HCT116 (cell line): ENCODE measurements around the gene PML.

ENCODE experiments used
- EZH2 ChIP-seq: fragments of 200-600 bp; sonication (generic); IDR thresholded peaks from 2 replicates; pipeline ENCODE4 v1.6.1; 2017; ENCODE audit warnings: antibody characterized with exemption, mixed run types
- EZH2phosphoT487 ChIP-seq: fragments of 200-600 bp; IDR thresholded peaks from 2 replicates; pipeline ENCODE4 v1.6.1; 2018; ENCODE audit warnings: antibody characterized with exemption, borderline replicate concordance
- POLR2A ChIP-seq: IDR thresholded peaks from 2 replicates; pipeline ENCODE4 v1.7.0; 2011; ENCODE audit warnings: borderline replicate concordance; ENCODE audit not compliant: insufficient read depth, insufficient read length; ENCODE audit errors: extremely low read depth
- POLR2AphosphoS5 ChIP-seq: IDR thresholded peaks from 2 replicates; pipeline ENCODE4 v1.6.1; 2011; ENCODE audit warnings: mild to moderate bottlenecking, low read depth, low read length, moderate library complexity
- REST ChIP-seq: IDR thresholded peaks from 2 replicates; pipeline ENCODE4 v1.6.1; 2012; ENCODE audit warnings: low read depth
- SP1 ChIP-seq: IDR thresholded peaks from 2 replicates; pipeline ENCODE4 v1.6.1; 2012; ENCODE audit warnings: low read depth
- SRF ChIP-seq: IDR thresholded peaks from 2 replicates; pipeline ENCODE4 v1.6.1; 2012; ENCODE audit warnings: low read depth
- TF ChIP-seq, protein P1 (sequence below), 3 experiments: fragments of 200-600 bp in 1 of 3; sonication (generic) in 1 of 3; IDR thresholded peaks in 2 of 3; conservative IDR thresholded peaks in 1 of 3; 2 replicates each; pipeline ENCODE4 v1.5.1; 2012 to 2017; ENCODE audit warnings: low read depth in 2 of 3, low read length in 2 of 3, antibody characterized with exemption in 1 of 3, borderline replicate concordance in 1 of 3, control low read depth in 1 of 3, mild to moderate bottlenecking in 1 of 3, mixed read lengths in 1 of 3, mixed run types in 1 of 3, moderate library complexity in 1 of 3; ENCODE audit not compliant: insufficient read depth in 1 of 3

- no peak for TF ChIP-seq SP1
- TF ChIP-seq, protein P1, sequence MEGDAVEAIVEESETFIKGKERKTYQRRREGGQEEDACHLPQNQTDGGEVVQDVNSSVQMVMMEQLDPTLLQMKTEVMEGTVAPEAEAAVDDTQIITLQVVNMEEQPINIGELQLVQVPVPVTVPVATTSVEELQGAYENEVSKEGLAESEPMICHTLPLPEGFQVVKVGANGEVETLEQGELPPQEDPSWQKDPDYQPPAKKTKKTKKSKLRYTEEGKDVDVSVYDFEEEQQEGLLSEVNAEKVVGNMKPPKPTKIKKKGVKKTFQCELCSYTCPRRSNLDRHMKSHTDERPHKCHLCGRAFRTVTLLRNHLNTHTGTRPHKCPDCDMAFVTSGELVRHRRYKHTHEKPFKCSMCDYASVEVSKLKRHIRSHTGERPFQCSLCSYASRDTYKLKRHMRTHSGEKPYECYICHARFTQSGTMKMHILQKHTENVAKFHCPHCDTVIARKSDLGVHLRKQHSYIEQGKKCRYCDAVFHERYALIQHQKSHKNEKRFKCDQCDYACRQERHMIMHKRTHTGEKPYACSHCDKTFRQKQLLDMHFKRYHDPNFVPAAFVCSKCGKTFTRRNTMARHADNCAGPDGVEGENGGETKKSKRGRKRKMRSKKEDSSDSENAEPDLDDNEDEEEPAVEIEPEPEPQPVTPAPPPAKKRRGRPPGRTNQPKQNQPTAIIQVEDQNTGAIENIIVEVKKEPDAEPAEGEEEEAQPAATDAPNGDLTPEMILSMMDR (IDR thresholded peaks at IDR 0.05 in 2 of 3, conservative IDR thresholded peaks at IDR 0.05 in 1 of 3; ENCODE audit: borderline replicate concordance in 1 of 3, insufficient read depth in 1 of 3, low read depth in 2 of 3, low read length in 2 of 3): no peak
- no peak for TF ChIP-seq REST
- TF ChIP-seq EZH2: no peak
- no peak for TF ChIP-seq SRF
- TF ChIP-seq POLR2A: no peak
- no peak for TF ChIP-seq EZH2phosphoT487
- TF ChIP-seq POLR2AphosphoS5: no peak
Measured at GRCh38 chr15:73990250-73991005, 4.1 kb upstream of the PML start.
